ENCODE measurements around the gene KIR2DL1. TPM values are rescaled to one million over a fixed set of nuclear protein-coding genes. Genes with fewer than 3 reads are reported as not detected.
"Not testable (repeated sequence)": the region's sequence is repeated elsewhere in the genome, so short reads cannot be mapped to it uniquely, and the experiment has no call there.

The KIR2DL1 gene
- total RNA-seq, 1 donor from 2014 or later = not detected

GRCh38 chr19:54814571-54814970, 45.0 kb downstream of the KIR2DL1 start:
- H3K27me3 Mint-ChIP-seq (ENCODE audit: insufficient read depth); H3K9me3 Mint-ChIP-seq; H3K36me3 Mint-ChIP-seq (ENCODE audit: low read depth); H3K4me1 Mint-ChIP-seq (ENCODE audit: low read depth); H3K4me3 Mint-ChIP-seq; DNase-seq (ENCODE audit: low spot score); intact Hi-C loops (cut with micrococcal nuclease); H3K27ac Mint-ChIP-seq: not testable (repeated sequence)

- DNase-seq (ENCODE audit: low spot score); H3K36me3 Mint-ChIP-seq (ENCODE audit: low read depth); intact Hi-C loops (cut with micrococcal nuclease); H3K9me3 Mint-ChIP-seq; H3K4me3 Mint-ChIP-seq; H3K4me1 Mint-ChIP-seq (ENCODE audit: low read depth); H3K27ac Mint-ChIP-seq; H3K27me3 Mint-ChIP-seq (ENCODE audit: insufficient read depth): not testable (repeated sequence)
Measured at GRCh38 chr19:54816251-54816650, 46.7 kb downstream of the KIR2DL1 start, which contains the start of gene KIR3DL1. TSS of gene KIR3DL1 (plus strand) at chr19:54816468.

- H3K4me3 Mint-ChIP-seq = no peak overlapping the region
- intact Hi-C loops (cut with micrococcal nuclease) = no loop called here
- H3K27me3 Mint-ChIP-seq (ENCODE audit: insufficient read depth) = no peaks in the 10 kb centered on the region
- no peaks in the 10 kb centered on the region for H3K9me3 Mint-ChIP-seq
- H3K36me3 Mint-ChIP-seq (ENCODE audit: low read depth) = no peaks in the 10 kb centered on the region
- no peak for DNase-seq (ENCODE audit: low spot score)
- H3K27ac Mint-ChIP-seq = no peak overlapping the region
- H3K4me1 Mint-ChIP-seq (ENCODE audit: low read depth) = no peaks in the 10 kb centered on the region
Measured at GRCh38 chr19:54817670-54818536, 48.3 kb downstream of the KIR2DL1 start.

GRCh38 chr19:54824416-54824815, 54.8 kb downstream of the KIR2DL1 start:
- H3K27ac Mint-ChIP-seq; H3K4me3 Mint-ChIP-seq; H3K27me3 Mint-ChIP-seq (ENCODE audit: insufficient read depth); intact Hi-C loops (cut with micrococcal nuclease); H3K9me3 Mint-ChIP-seq; H3K36me3 Mint-ChIP-seq (ENCODE audit: low read depth); DNase-seq (ENCODE audit: low spot score); H3K4me1 Mint-ChIP-seq (ENCODE audit: low read depth): not testable (repeated sequence)

- DNase-seq (ENCODE audit: low spot score); intact Hi-C loops (cut with micrococcal nuclease); H3K9me3 Mint-ChIP-seq; H3K36me3 Mint-ChIP-seq (ENCODE audit: low read depth); H3K27me3 Mint-ChIP-seq (ENCODE audit: insufficient read depth); H3K27ac Mint-ChIP-seq; H3K4me3 Mint-ChIP-seq; H3K4me1 Mint-ChIP-seq (ENCODE audit: low read depth): not testable (repeated sequence)
Measured at GRCh38 chr19:54825326-54825725, 55.7 kb downstream of the KIR2DL1 start.

- intact Hi-C loops (cut with micrococcal nuclease); H3K4me1 Mint-ChIP-seq (ENCODE audit: low read depth); H3K27me3 Mint-ChIP-seq (ENCODE audit: insufficient read depth); H3K36me3 Mint-ChIP-seq (ENCODE audit: low read depth); H3K4me3 Mint-ChIP-seq; H3K9me3 Mint-ChIP-seq; H3K27ac Mint-ChIP-seq; DNase-seq (ENCODE audit: low spot score): not testable (repeated sequence)
Measured at GRCh38 chr19:54828064-54828463, 58.5 kb downstream of the KIR2DL1 start.

GRCh38 chr19:54832496-54832895, 62.9 kb downstream of the KIR2DL1 start, which contains the start of gene KIR2DS4:
TSS of gene KIR2DS4 (plus strand) at chr19:54832676.
- DNase-seq (ENCODE audit: low spot score); H3K4me1 Mint-ChIP-seq (ENCODE audit: low read depth); intact Hi-C loops (cut with micrococcal nuclease); H3K4me3 Mint-ChIP-seq; H3K36me3 Mint-ChIP-seq (ENCODE audit: low read depth); H3K27ac Mint-ChIP-seq; H3K9me3 Mint-ChIP-seq; H3K27me3 Mint-ChIP-seq (ENCODE audit: insufficient read depth): not testable (repeated sequence)

Other genes starting within 250 kb of the KIR2DL1 start
- not detected in 2 replicates for gene LILRA2, start 196.0 kb upstream of the KIR2DL1 start, total RNA-seq
- gene LILRA1, start 176.2 kb upstream of the KIR2DL1 start, total RNA-seq = not detected in 2 replicates
- gene LILRB1, start 139.3 kb upstream of the KIR2DL1 start, total RNA-seq = not detected in 2 replicates
- gene LILRB4, start 106.8 kb upstream of the KIR2DL1 start, total RNA-seq = 0.34 TPM in 1 of 2 replicates, not detected in the other
- gene KIR3DL3, start 45.4 kb upstream of the KIR2DL1 start, total RNA-seq = not detected in 2 replicates
- gene KIR2DL3, start 31.3 kb upstream of the KIR2DL1 start, total RNA-seq = not detected in 2 replicates
- gene KIR2DL4, start 33.8 kb downstream of the KIR2DL1 start, total RNA-seq = 0.13 and 0.27 TPM in 2 replicates
- gene KIR3DL1, start 46.7 kb downstream of the KIR2DL1 start, total RNA-seq = not detected in 2 replicates
- gene KIR2DS4, start 62.9 kb downstream of the KIR2DL1 start, total RNA-seq = 0.17 TPM in 1 of 2 replicates, not detected in the other
- 0.65 and 1.1 TPM in 2 replicates for gene KIR3DL2, start 80.7 kb downstream of the KIR2DL1 start, total RNA-seq
- gene FCAR, start 104.4 kb downstream of the KIR2DL1 start, total RNA-seq = not detected in 2 replicates
- not detected in 2 replicates for gene NCR1, start 136.4 kb downstream of the KIR2DL1 start, total RNA-seq
- gene NLRP7, start 177.7 kb downstream of the KIR2DL1 start, total RNA-seq = not detected in 2 replicates
- 16.8 and 19.8 TPM in 2 replicates for gene NLRP2, start 196.6 kb downstream of the KIR2DL1 start, total RNA-seq